ENCODE measurements around the gene YAF2. TPM values are rescaled to one million over a fixed set of nuclear protein-coding genes. Genes with fewer than 3 reads are reported as not detected.

The YAF2 gene
- total and polyA plus RNA-seq, 2 donors (not counting 1 experiment from before 2014, with no cell fraction given), result 11.6 to 41.9 TPM

- Histone ChIP-seq H3K27me3 (replicated peaks in 1 of 4; ENCODE audit: control extremely low read depth in 1 of 4, control insufficient read depth in 3 of 4, insufficient read depth in 4 of 4, low read length in 3 of 4) (no peaks in the 10 kb centered on the region), H3K27ac (ENCODE audit: low read length in 2 of 2) (no peak overlapping the region), H3K4me3 (ENCODE audit: control extremely low read depth in 1 of 5, extremely low read depth in 1 of 5, insufficient read depth in 1 of 5, low read depth in 2 of 5, low read length in 4 of 5) (no peak overlapping the region), H3K4me2 (replicated peaks; ENCODE audit: low read depth, low read length, poor library complexity, severe bottlenecking) (no peak overlapping the region), H3K9ac (ENCODE audit: low read length) (no peak overlapping the region), H3K4me1 (ENCODE audit: control insufficient read depth in 2 of 2, insufficient read depth in 2 of 2, low read length in 2 of 2) (no peaks in the 10 kb centered on the region), H3K9me3 (ENCODE audit: control extremely low read depth in 1 of 3, control insufficient read depth in 2 of 3, insufficient read depth in 1 of 3, low read length in 2 of 3) (no peaks in the 10 kb centered on the region), H3K36me3 (replicated peaks in 1 of 2; ENCODE audit: control extremely low read depth in 1 of 2, control insufficient read depth in 1 of 2, extremely low read depth in 1 of 2, insufficient read depth in 2 of 2, low read length in 1 of 2) (peaks cover 4 to 7% of the 10 kb centered on the region in 2 experiments), H3K79me2 (ENCODE audit: control insufficient read depth, insufficient read depth, low read length) (peaks cover 28% of the 10 kb centered on the region), H2AFZ (ENCODE audit: insufficient read depth, low read depth, low read length, poor library complexity, severe bottlenecking) (no peak overlapping the region), H4K20me1 (ENCODE audit: control insufficient read depth, insufficient read depth, low read length, poor library complexity, severe bottlenecking) (no peaks in the 10 kb centered on the region)
- ChIA-PET POLR2A (no interaction called here), CTCF (no interaction called here)
- intact Hi-C loops (cut with micrococcal nuclease), result no loop called here
- Mint-ChIP-seq H3K27me3 (no peaks in the 10 kb centered on the region), H3K27ac (no peak overlapping the region), H3K4me1 (peaks cover 6% of the 10 kb centered on the region), H3K4me3 (no peak overlapping the region), H3K9me3 (ENCODE audit: insufficient read depth) (no peaks in the 10 kb centered on the region)
- ATAC-seq (ENCODE audit: low read depth) (no peak), DNase-seq (no peak)
- no peak for TF ChIP-seq EZH2 (IDR thresholded peaks at IDR 0.05; ENCODE audit: borderline replicate concordance, insufficient read depth, low read depth, low read length, poor library complexity, severe bottlenecking)
- no CpG with 5 or more reads among the region's 2 CpGs for whole genome bisulfite sequencing (ENCODE audit: insufficient coverage)
Measured at GRCh38 chr12:42208574-42208973, 29.5 kb downstream of the YAF2 start.

GRCh38 chr12:42204819-42205218 is 33.2 kb downstream of the YAF2 start:
- Histone ChIP-seq H3K27ac (ENCODE audit: low read length in 2 of 2) (no peak overlapping the region), H3K4me3 (ENCODE audit: control extremely low read depth in 1 of 5, extremely low read depth in 1 of 5, insufficient read depth in 1 of 5, low read depth in 2 of 5, low read length in 4 of 5) (no peak overlapping the region), H3K79me2 (ENCODE audit: control insufficient read depth, insufficient read depth, low read length) (peaks cover 45% of the 10 kb centered on the region), H3K9me3 (ENCODE audit: control extremely low read depth in 1 of 3, control insufficient read depth in 2 of 3, insufficient read depth in 1 of 3, low read length in 2 of 3) (no peaks in the 10 kb centered on the region), H3K4me2 (replicated peaks; ENCODE audit: low read depth, low read length, poor library complexity, severe bottlenecking) (no peak overlapping the region), H3K4me1 (ENCODE audit: control insufficient read depth in 2 of 2, insufficient read depth in 2 of 2, low read length in 2 of 2) (no peaks in the 10 kb centered on the region), H4K20me1 (ENCODE audit: control insufficient read depth, insufficient read depth, low read length, poor library complexity, severe bottlenecking) (no peaks in the 10 kb centered on the region), H3K9ac (ENCODE audit: low read length) (no peak overlapping the region), H3K36me3 (replicated peaks in 1 of 2; ENCODE audit: control extremely low read depth in 1 of 2, control insufficient read depth in 1 of 2, extremely low read depth in 1 of 2, insufficient read depth in 2 of 2, low read length in 1 of 2) (peaks cover under 1 to 5% of the 10 kb centered on the region in 2 experiments), H3K27me3 (replicated peaks in 1 of 4; ENCODE audit: control extremely low read depth in 1 of 4, control insufficient read depth in 3 of 4, insufficient read depth in 4 of 4, low read length in 3 of 4) (no peaks in the 10 kb centered on the region), H2AFZ (ENCODE audit: insufficient read depth, low read depth, low read length, poor library complexity, severe bottlenecking) (no peak overlapping the region)
- Mint-ChIP-seq H3K9me3 (ENCODE audit: insufficient read depth) (no peaks in the 10 kb centered on the region), H3K4me3 (no peak overlapping the region), H3K27ac (no peak overlapping the region), H3K27me3 (no peaks in the 10 kb centered on the region), H3K4me1 (peaks cover 6% of the 10 kb centered on the region)
- ATAC-seq (ENCODE audit: low read depth) (no peak), DNase-seq (no peak)
- WGBS (ENCODE audit: insufficient coverage), result no CpG with 5 or more reads among the region's 1 CpG
- intact Hi-C loops (cut with micrococcal nuclease), result no loop called here
- ChIA-PET CTCF (no interaction called here), POLR2A (no interaction called here)
- no peak for TF ChIP-seq EZH2 (IDR thresholded peaks at IDR 0.05; ENCODE audit: borderline replicate concordance, insufficient read depth, low read depth, low read length, poor library complexity, severe bottlenecking)
- TF ChIP-seq, protein P1, sequence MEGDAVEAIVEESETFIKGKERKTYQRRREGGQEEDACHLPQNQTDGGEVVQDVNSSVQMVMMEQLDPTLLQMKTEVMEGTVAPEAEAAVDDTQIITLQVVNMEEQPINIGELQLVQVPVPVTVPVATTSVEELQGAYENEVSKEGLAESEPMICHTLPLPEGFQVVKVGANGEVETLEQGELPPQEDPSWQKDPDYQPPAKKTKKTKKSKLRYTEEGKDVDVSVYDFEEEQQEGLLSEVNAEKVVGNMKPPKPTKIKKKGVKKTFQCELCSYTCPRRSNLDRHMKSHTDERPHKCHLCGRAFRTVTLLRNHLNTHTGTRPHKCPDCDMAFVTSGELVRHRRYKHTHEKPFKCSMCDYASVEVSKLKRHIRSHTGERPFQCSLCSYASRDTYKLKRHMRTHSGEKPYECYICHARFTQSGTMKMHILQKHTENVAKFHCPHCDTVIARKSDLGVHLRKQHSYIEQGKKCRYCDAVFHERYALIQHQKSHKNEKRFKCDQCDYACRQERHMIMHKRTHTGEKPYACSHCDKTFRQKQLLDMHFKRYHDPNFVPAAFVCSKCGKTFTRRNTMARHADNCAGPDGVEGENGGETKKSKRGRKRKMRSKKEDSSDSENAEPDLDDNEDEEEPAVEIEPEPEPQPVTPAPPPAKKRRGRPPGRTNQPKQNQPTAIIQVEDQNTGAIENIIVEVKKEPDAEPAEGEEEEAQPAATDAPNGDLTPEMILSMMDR (IDR thresholded peaks at IDR 0.05), result no peak
